Esophagus (tissue), 2 donors: ENCODE data around the gene DRD3. TPM values are rescaled to one million over a fixed set of nuclear protein-coding genes. Genes with fewer than 3 reads are reported as not detected.

Experiments used
- H3K27ac ChIP-seq, 2 donors: one replicate each; pipeline ENCODE4 v1.5.1; 2013; ENCODE audit warnings: low read depth in 2 of 2, mild to moderate bottlenecking in 2 of 2, inconsistent platforms in 1 of 2, low read length in 1 of 2, moderate library complexity in 1 of 2
- H3K27me3 ChIP-seq, 2 donors: one replicate each; pipeline ENCODE4 v1.6.1; 2013; ENCODE audit warnings: low read length in 2 of 2, control low read depth in 1 of 2, mild to moderate bottlenecking in 1 of 2; ENCODE audit not compliant: insufficient read depth in 2 of 2, control insufficient read depth in 1 of 2
- H3K36me3 ChIP-seq, 2 donors: one replicate each; pipeline ENCODE4 v1.6.1; 2013; ENCODE audit warnings: low read length in 1 of 2; ENCODE audit not compliant: control insufficient read depth in 2 of 2, insufficient read depth in 2 of 2
- H3K4me1 ChIP-seq, 2 donors: one replicate each; pipeline ENCODE4 v1.6.1; 2013; ENCODE audit warnings: low read length in 1 of 2; ENCODE audit not compliant: control insufficient read depth in 2 of 2, insufficient read depth in 2 of 2
- H3K4me3 ChIP-seq, 2 donors: one replicate each; pipeline ENCODE4 v1.5.1; 2013; ENCODE audit warnings: low read length in 2 of 2, mild to moderate bottlenecking in 2 of 2, low read depth in 1 of 2, moderate library complexity in 1 of 2
- H3K9me3 ChIP-seq, 2 donors: one replicate each; pipeline ENCODE4 v1.6.1; 2013; ENCODE audit warnings: mild to moderate bottlenecking in 2 of 2, low read depth in 1 of 2, low read length in 1 of 2, moderate library complexity in 1 of 2; ENCODE audit not compliant: control insufficient read depth in 2 of 2, insufficient read depth in 1 of 2
- WGBS, 2 donors: extraction: QIAGEN DNeasy Blood & Tissue Kit; methylation state at CpG; one replicate each; pipeline ENCODE4 v1.1.7; 2013; 5-methylcytosine and 5-hydroxymethylcytosine counted together
- polyA plus RNA-seq, 2 donors: library from polyadenylated mRNA; stranded (reverse); fragments of 200-250 nt; gene quantifications; one replicate each; pipeline ENCODE4 v1.2.3, GENCODE V29; 2013
- donor health status: healthy with polysubstance abuse.
- donor health status: Bipolar disorder and iron deficiency.

The DRD3 gene
- polyA plus RNA-seq, 2 donors, result not detected

GRCh38 chr3:114112696-114113095 lies 66.2 kb downstream of the DRD3 start:
- no peaks in the 10 kb centered on the region for H3K36me3 ChIP-seq
- 66 to 68% methylated on average over 6 of the region's 6 CpGs for WGBS, 2 donors
- no peak overlapping the region for H3K27ac ChIP-seq
- no peaks in the 10 kb centered on the region for H3K4me1 ChIP-seq
- H3K4me3 ChIP-seq, result no peak overlapping the region
- no peaks in the 10 kb centered on the region for H3K9me3 ChIP-seq
- peaks cover 2 to 5% of the 10 kb centered on the region in 2 donors for H3K27me3 ChIP-seq

- 49 to 56% methylated on average over 3 of the region's 3 CpGs for WGBS, 2 donors
- H3K27me3 ChIP-seq, result peaks cover 2 to 5% of the 10 kb centered on the region in 2 donors
- H3K27ac ChIP-seq, result no peak overlapping the region
- H3K4me3 ChIP-seq, result no peak overlapping the region
- H3K9me3 ChIP-seq, result no peaks in the 10 kb centered on the region
- no peaks in the 10 kb centered on the region for H3K4me1 ChIP-seq
- H3K36me3 ChIP-seq, result no peaks in the 10 kb centered on the region
Measured at GRCh38 chr3:114111060-114111770, 67.6 kb downstream of the DRD3 start.

- Histone ChIP-seq H3K4me3 (no peak overlapping the region), H3K36me3 (no peaks in the 10 kb centered on the region), H3K9me3 (no peaks in the 10 kb centered on the region), H3K27me3 (peaks cover 2 to 5% of the 10 kb centered on the region in 2 donors), H3K4me1 (no peaks in the 10 kb centered on the region), H3K27ac (no peak overlapping the region)
- WGBS, 2 donors, result 62 to 77% methylated on average over 5 of the region's 5 CpGs
Measured at GRCh38 chr3:114110439-114110838, 68.4 kb downstream of the DRD3 start.

GRCh38 chr3:114108137-114108536 lies 70.7 kb downstream of the DRD3 start:
- H3K9me3 ChIP-seq, result no peaks in the 10 kb centered on the region
- peaks cover 0 to 2% of the 10 kb centered on the region in 2 donors for H3K27me3 ChIP-seq
- no peak overlapping the region for H3K4me3 ChIP-seq
- no peak overlapping the region for H3K27ac ChIP-seq
- 89 to 95% methylated on average over 8 of the region's 8 CpGs for WGBS, 2 donors
- H3K36me3 ChIP-seq, result no peaks in the 10 kb centered on the region
- H3K4me1 ChIP-seq, result no peaks in the 10 kb centered on the region

- no peaks in the 10 kb centered on the region for H3K9me3 ChIP-seq
- WGBS, 2 donors, result 80 to 86% methylated on average over 3 of the region's 3 CpGs
- H3K36me3 ChIP-seq, result no peaks in the 10 kb centered on the region
- no peaks in the 10 kb centered on the region for H3K27me3 ChIP-seq
- no peaks in the 10 kb centered on the region for H3K4me1 ChIP-seq
- H3K27ac ChIP-seq, result no peak overlapping the region
- no peak overlapping the region for H3K4me3 ChIP-seq
Measured at GRCh38 chr3:114104414-114104813, 74.4 kb downstream of the DRD3 start.

GRCh38 chr3:114103858-114104257 lies 75.0 kb downstream of the DRD3 start:
- Histone ChIP-seq H3K4me3 (no peak overlapping the region), H3K27me3 (no peaks in the 10 kb centered on the region), H3K27ac (no peak overlapping the region), H3K4me1 (no peaks in the 10 kb centered on the region), H3K9me3 (no peaks in the 10 kb centered on the region), H3K36me3 (no peaks in the 10 kb centered on the region)
- WGBS, 2 donors, result 90 to 92% methylated on average over 4 of the region's 4 CpGs

- Histone ChIP-seq H3K4me3 (no peak overlapping the region), H3K27me3 (no peaks in the 10 kb centered on the region), H3K27ac (no peak overlapping the region), H3K36me3 (no peaks in the 10 kb centered on the region), H3K9me3 (no peaks in the 10 kb centered on the region), H3K4me1 (no peaks in the 10 kb centered on the region)
- WGBS, 2 donors, result 95 to 96% methylated on average over 27 of the region's 27 CpGs
Measured at GRCh38 chr3:114103181-114103580, 75.7 kb downstream of the DRD3 start.

- no peaks in the 10 kb centered on the region for H3K27me3 ChIP-seq
- no peak overlapping the region for H3K27ac ChIP-seq
- WGBS, 2 donors, result 64 to 68% methylated on average over 1 of the region's 1 CpG
- H3K36me3 ChIP-seq, result no peaks in the 10 kb centered on the region
- no peaks in the 10 kb centered on the region for H3K4me1 ChIP-seq
- no peaks in the 10 kb centered on the region for H3K9me3 ChIP-seq
- H3K4me3 ChIP-seq, result no peak overlapping the region
Measured at GRCh38 chr3:114101101-114101500, 77.8 kb downstream of the DRD3 start.

- no peaks in the 10 kb centered on the region for H3K4me1 ChIP-seq
- no peaks in the 10 kb centered on the region for H3K9me3 ChIP-seq
- no peaks in the 10 kb centered on the region for H3K27me3 ChIP-seq
- 65 to 73% methylated on average over 3 of the region's 3 CpGs for WGBS, 2 donors
- H3K27ac ChIP-seq, result no peak overlapping the region
- H3K4me3 ChIP-seq, result no peak overlapping the region
- no peaks in the 10 kb centered on the region for H3K36me3 ChIP-seq
Measured at GRCh38 chr3:114095796-114096195, 83.1 kb downstream of the DRD3 start.

GRCh38 chr3:114093596-114093995 lies 85.3 kb downstream of the DRD3 start:
- Histone ChIP-seq H3K9me3 (no peaks in the 10 kb centered on the region), H3K27ac (no peak overlapping the region), H3K27me3 (no peaks in the 10 kb centered on the region), H3K36me3 (no peaks in the 10 kb centered on the region), H3K4me1 (no peaks in the 10 kb centered on the region), H3K4me3 (no peak overlapping the region)
- 49 to 54% methylated on average over 2 of the region's 2 CpGs for WGBS, 2 donors
